Keratinocyte (primary cell): ENCODE results near the gene PCNT. TPM values are rescaled to one million over a fixed set of nuclear protein-coding genes. Genes with fewer than 3 reads are reported as not detected.

Experiments
- DNase-seq: peaks from one replicate; pipeline ENCODE4 v3.0.0-alpha.2; 2011; ENCODE audit warnings: low read depth, missing footprints, low spot score
- FAIRE-seq: peaks from 2 replicates; lab custom pipeline; 2011; peaks lifted over from hg19 to GRCh38; lab: Jason Lieb, UNC
- H2AFZ ChIP-seq: 2 replicates; pipeline ENCODE4 v1.6.0; 2012; ENCODE audit warnings: low read length, control low read depth, inconsistent platforms; ENCODE audit not compliant: control insufficient read depth
- H3K27ac ChIP-seq: 2 replicates; pipeline ENCODE4 v1.5.1; 2011; ENCODE audit warnings: low read length; ENCODE audit not compliant: control insufficient read depth, insufficient read depth
- H3K27me3 ChIP-seq: 3 replicates; pipeline ENCODE4 v1.6.0; 2011; ENCODE audit warnings: low read length; ENCODE audit not compliant: control insufficient read depth, insufficient read depth; ENCODE audit errors: extremely low read depth
- H3K36me3 ChIP-seq, 2 experiments: 2 replicates in 1 of 2; 3 replicates in 1 of 2; pipeline ENCODE4 v1.5.1; 2011; ENCODE audit warnings: low read length in 2 of 2, mild to moderate bottlenecking in 1 of 2; ENCODE audit not compliant: control insufficient read depth in 2 of 2, insufficient read depth in 2 of 2; ENCODE audit errors: extremely low read depth in 1 of 2
- H3K4me1 ChIP-seq: 3 replicates; pipeline ENCODE4 v1.5.1; 2011; ENCODE audit warnings: low read length; ENCODE audit not compliant: control insufficient read depth, insufficient read depth; ENCODE audit errors: extremely low read depth
- H3K4me2 ChIP-seq: 3 replicates; pipeline ENCODE4 v1.6.0; 2011; ENCODE audit warnings: low read depth, low read length; ENCODE audit not compliant: control insufficient read depth, insufficient read depth; ENCODE audit errors: extremely low read depth
- H3K4me3 ChIP-seq, 3 experiments: fragments of 200-600 bp in 1 of 3; sonication (generic) in 1 of 3; 2 replicates in 2 of 3; 3 replicates in 1 of 3; pipeline ENCODE4 v1.5.1; 2011 to 2016; ENCODE audit warnings: low read length in 3 of 3, mild to moderate bottlenecking in 3 of 3, control low read depth in 2 of 3, inconsistent platforms in 1 of 3, low read depth in 1 of 3, mixed read lengths in 1 of 3, mixed run types in 1 of 3, moderate library complexity in 1 of 3; ENCODE audit not compliant: control insufficient read depth in 2 of 3, insufficient read depth in 2 of 3; ENCODE audit errors: extremely low read depth in 1 of 3
- H3K79me2 ChIP-seq: 2 replicates; pipeline ENCODE4 v1.6.0; 2012; ENCODE audit warnings: low read length; ENCODE audit not compliant: control insufficient read depth, insufficient read depth
- H3K9ac ChIP-seq: 3 replicates; pipeline ENCODE4 v1.6.0; 2011; ENCODE audit warnings: low read length; ENCODE audit not compliant: control insufficient read depth, insufficient read depth; ENCODE audit errors: extremely low read depth
- H3K9me1 ChIP-seq: 3 replicates; pipeline ENCODE4 v1.6.0; 2011; ENCODE audit warnings: low read length; ENCODE audit not compliant: control insufficient read depth, insufficient read depth; ENCODE audit errors: extremely low read depth
- H3K9me3 ChIP-seq: 2 replicates; pipeline ENCODE4 v1.5.1; 2012; ENCODE audit warnings: low read depth, low read length; ENCODE audit not compliant: control insufficient read depth
- H4K20me1 ChIP-seq: 3 replicates; pipeline ENCODE4 v1.6.0; 2011; ENCODE audit warnings: low read length; ENCODE audit not compliant: control insufficient read depth, insufficient read depth; ENCODE audit errors: extremely low read depth
- EZH2 ChIP-seq: IDR thresholded peaks from one replicate; pipeline ENCODE4 v1.6.1; 2012; ENCODE audit warnings: inconsistent platforms, mild to moderate bottlenecking, low read length, moderate library complexity
- dilution Hi-C: fragments of 300-500 bp; cut with MboI; formaldehyde crosslinking; loops from one replicate; pipeline ENCODE4 v1.7.0; 2020; ENCODE audit warnings: low sequenced_read_pairs; ENCODE audit not compliant: extremely low pct_ligation_motif_present
- polyA plus RNA-seq, 5 experiments: library from polyadenylated mRNA; depleted of rRNA in 3 of 5; stranded (reverse) in 3 of 5; stranded (forward) in 1 of 5; unstranded in 1 of 5; fragments of >200 nt; gene quantifications; 1 replicate in 1 of 5; 2 replicates in 3 of 5; 3 replicates in 1 of 5; pipeline versions ENCODE4 v1.2.1 to v1.2.3, GENCODE V29; 2011 to 2012; ENCODE audit warnings: missing spikeins in 2 of 5, low read depth in 1 of 5, low replicate concordance in 1 of 5
- TF ChIP-seq, protein P1 (sequence below), 3 experiments: IDR thresholded peaks in 1 of 3; conservative IDR thresholded peaks in 1 of 3; optimal IDR thresholded peaks in 1 of 3; 2 replicates in 2 of 3; 3 replicates in 1 of 3; pipeline versions ENCODE3 to v1.5.1; 2011; ENCODE audit warnings: low read length in 3 of 3, mild to moderate bottlenecking in 3 of 3, moderate library complexity in 2 of 3, control low read depth in 1 of 3, inconsistent platforms in 1 of 3; ENCODE audit not compliant: insufficient read depth in 2 of 3; ENCODE audit errors: extremely low read depth in 1 of 3

Gene PCNT
- polyA plus RNA-seq, 1 donor (not counting 4 experiments of a cell fraction or from before 2014, with no cell fraction given), result 9.8 TPM

GRCh38 chr21:46454142-46454541 is 130.2 kb downstream of the PCNT start:
- FAIRE-seq (no peak), DNase-seq (no peak)
- Histone ChIP-seq H3K79me2 (peaks cover 53% of the 10 kb centered on the region), H3K4me3 (no peak overlapping the region), H3K27ac (no peak overlapping the region), H4K20me1 (no peaks in the 10 kb centered on the region), H3K4me2 (no peak overlapping the region), H3K36me3 (peaks cover 0 to 7% of the 10 kb centered on the region in 2 experiments), H2AFZ (no peak overlapping the region), H3K4me1 (peaks cover 30% of the 10 kb centered on the region), H3K9me1 (no peaks in the 10 kb centered on the region), H3K27me3 (no peaks in the 10 kb centered on the region), H3K9ac (no peak overlapping the region), H3K9me3 (no peaks in the 10 kb centered on the region)
- dilution Hi-C loops, result no loop called here
- TF ChIP-seq, protein P1, sequence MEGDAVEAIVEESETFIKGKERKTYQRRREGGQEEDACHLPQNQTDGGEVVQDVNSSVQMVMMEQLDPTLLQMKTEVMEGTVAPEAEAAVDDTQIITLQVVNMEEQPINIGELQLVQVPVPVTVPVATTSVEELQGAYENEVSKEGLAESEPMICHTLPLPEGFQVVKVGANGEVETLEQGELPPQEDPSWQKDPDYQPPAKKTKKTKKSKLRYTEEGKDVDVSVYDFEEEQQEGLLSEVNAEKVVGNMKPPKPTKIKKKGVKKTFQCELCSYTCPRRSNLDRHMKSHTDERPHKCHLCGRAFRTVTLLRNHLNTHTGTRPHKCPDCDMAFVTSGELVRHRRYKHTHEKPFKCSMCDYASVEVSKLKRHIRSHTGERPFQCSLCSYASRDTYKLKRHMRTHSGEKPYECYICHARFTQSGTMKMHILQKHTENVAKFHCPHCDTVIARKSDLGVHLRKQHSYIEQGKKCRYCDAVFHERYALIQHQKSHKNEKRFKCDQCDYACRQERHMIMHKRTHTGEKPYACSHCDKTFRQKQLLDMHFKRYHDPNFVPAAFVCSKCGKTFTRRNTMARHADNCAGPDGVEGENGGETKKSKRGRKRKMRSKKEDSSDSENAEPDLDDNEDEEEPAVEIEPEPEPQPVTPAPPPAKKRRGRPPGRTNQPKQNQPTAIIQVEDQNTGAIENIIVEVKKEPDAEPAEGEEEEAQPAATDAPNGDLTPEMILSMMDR (optimal IDR thresholded peaks at IDR 0.05 in 1 of 3, IDR thresholded peaks at IDR 0.05 in 1 of 3, conservative IDR thresholded peaks at IDR 0.05 in 1 of 3; ENCODE audit: extremely low read depth in 1 of 3, insufficient read depth in 2 of 3, low read length in 3 of 3), result no peak
- TF ChIP-seq EZH2, result no peak

DNA sequence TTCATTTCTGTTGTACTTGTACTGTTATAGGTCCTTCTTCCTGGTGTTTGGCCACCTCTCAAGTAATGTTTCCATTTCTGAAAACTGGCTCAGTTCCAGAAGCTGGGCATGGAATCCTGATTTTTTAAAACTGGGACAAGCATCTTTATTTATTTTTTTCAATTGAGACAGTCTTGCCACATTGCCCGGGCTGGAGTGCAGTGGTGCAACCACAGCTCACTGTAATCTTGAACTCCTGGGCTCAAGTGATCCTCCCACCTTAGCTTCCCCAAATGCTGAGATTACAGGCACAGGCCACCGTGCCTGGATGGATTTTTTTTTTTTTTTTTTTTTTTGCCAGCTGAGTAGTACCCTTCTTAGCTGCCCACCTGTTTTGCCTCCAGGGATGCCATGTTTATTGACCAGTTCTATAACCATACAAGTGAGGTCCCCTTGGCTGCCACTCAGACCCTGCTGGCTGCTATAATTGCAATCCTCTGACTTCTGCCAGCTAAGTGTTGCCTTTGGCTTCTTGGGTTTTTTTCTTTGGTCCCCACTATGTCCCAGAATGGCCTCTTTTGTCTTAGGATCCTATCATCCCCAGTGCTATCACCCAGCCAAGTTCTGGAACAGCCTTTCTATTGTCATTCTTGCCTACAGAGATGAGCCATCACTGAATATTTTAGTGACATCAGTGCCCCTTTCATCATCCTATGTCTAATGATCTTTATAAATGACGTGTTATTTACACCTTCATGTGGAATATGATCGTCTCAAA is 130.9 kb downstream of the PCNT start:
- Histone ChIP-seq H3K9ac (no peak overlapping the region), H3K4me3 (no peak overlapping the region), H3K4me1 (peaks cover 30% of the 10 kb centered on the region), H3K36me3 (peaks cover 0 to 5% of the 10 kb centered on the region in 2 experiments), H4K20me1 (no peaks in the 10 kb centered on the region), H3K9me1 (no peaks in the 10 kb centered on the region), H3K9me3 (no peaks in the 10 kb centered on the region), H3K27ac (peak overlapping the region; percentile 79), H3K79me2 (peaks cover 52% of the 10 kb centered on the region), H3K27me3 (no peaks in the 10 kb centered on the region), H3K4me2 (peak overlapping the region; percentile 55), H2AFZ (no peak overlapping the region)
- dilution Hi-C loops, result no loop called here
- TF ChIP-seq, protein P1 (optimal IDR thresholded peaks at IDR 0.05 in 1 of 3, IDR thresholded peaks at IDR 0.05 in 1 of 3, conservative IDR thresholded peaks at IDR 0.05 in 1 of 3; ENCODE audit: extremely low read depth in 1 of 3, insufficient read depth in 2 of 3, low read length in 3 of 3), result no peak
- no peak for TF ChIP-seq EZH2
- no peak for DNase-seq
- FAIRE-seq, result no peak
